ENCODE measurements around the gene MAST4. TPM values are rescaled to one million over a fixed set of nuclear protein-coding genes. Genes with fewer than 3 reads are reported as not detected.
"Not testable (repeated sequence)": the region's sequence is repeated elsewhere in the genome, so short reads cannot be mapped to it uniquely, and the experiment has no call there.

MAST4 gene
- total RNA-seq, 2 donors from 2014 or later: 30.5 to 47.8 TPM

- DNase-seq (ENCODE audit: low spot score) (no peak), ATAC-seq (ENCODE audit: insufficient number of reproducible peaks, low FRiP score, low read depth) (no peak)
- no peaks in the 10 kb centered on the region for H3K27me3 ChIP-seq (replicated peaks; ENCODE audit: insufficient read depth)
Measured at GRCh38 chr5:67170767-67171166, 574.6 kb downstream of the MAST4 start.

DNA sequence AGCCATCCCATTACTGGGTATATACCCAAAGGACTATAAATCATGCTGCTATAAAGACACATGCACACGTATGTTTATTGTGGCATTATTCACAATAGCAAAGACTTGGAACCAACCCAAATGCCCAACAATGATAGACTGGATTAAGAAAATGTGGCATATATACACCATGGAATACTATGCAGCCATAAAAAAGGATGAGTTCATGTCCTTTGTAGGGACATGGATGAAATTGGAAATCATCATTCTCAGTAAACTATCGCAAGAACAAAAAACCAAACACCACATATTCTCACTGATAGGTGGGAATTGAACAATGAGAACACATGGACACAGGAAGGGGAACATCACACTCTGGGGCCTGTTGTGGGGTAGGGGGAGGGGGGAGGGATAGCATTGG lies 577.2 kb downstream of the MAST4 start:
- H3K27me3 ChIP-seq (replicated peaks; ENCODE audit: insufficient read depth); ATAC-seq (ENCODE audit: insufficient number of reproducible peaks, low FRiP score, low read depth); H3K4me3 ChIP-seq; H3K27ac ChIP-seq; DNase-seq (ENCODE audit: low spot score); H3K4me1 ChIP-seq (ENCODE audit: control insufficient read depth in 1 of 2, low read depth in 2 of 2); H3K9me3 ChIP-seq; H3K36me3 ChIP-seq: not testable (repeated sequence)

More at GRCh38 chr5:67170767-67171166, 574.6 kb downstream of the MAST4 start:
- H3K4me3 ChIP-seq: no peak overlapping the region
- TF ChIP-seq, protein P1, sequence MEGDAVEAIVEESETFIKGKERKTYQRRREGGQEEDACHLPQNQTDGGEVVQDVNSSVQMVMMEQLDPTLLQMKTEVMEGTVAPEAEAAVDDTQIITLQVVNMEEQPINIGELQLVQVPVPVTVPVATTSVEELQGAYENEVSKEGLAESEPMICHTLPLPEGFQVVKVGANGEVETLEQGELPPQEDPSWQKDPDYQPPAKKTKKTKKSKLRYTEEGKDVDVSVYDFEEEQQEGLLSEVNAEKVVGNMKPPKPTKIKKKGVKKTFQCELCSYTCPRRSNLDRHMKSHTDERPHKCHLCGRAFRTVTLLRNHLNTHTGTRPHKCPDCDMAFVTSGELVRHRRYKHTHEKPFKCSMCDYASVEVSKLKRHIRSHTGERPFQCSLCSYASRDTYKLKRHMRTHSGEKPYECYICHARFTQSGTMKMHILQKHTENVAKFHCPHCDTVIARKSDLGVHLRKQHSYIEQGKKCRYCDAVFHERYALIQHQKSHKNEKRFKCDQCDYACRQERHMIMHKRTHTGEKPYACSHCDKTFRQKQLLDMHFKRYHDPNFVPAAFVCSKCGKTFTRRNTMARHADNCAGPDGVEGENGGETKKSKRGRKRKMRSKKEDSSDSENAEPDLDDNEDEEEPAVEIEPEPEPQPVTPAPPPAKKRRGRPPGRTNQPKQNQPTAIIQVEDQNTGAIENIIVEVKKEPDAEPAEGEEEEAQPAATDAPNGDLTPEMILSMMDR (IDR thresholded peaks at IDR 0.05): no peak
- no peaks in the 10 kb centered on the region for H3K9me3 ChIP-seq
- H3K27ac ChIP-seq: no peak overlapping the region
- H3K36me3 ChIP-seq: no peaks in the 10 kb centered on the region
- peaks cover 7 to 10% of the 10 kb centered on the region in 2 donors for H3K4me1 ChIP-seq (ENCODE audit: control insufficient read depth in 1 of 2, low read depth in 2 of 2)

DNA sequence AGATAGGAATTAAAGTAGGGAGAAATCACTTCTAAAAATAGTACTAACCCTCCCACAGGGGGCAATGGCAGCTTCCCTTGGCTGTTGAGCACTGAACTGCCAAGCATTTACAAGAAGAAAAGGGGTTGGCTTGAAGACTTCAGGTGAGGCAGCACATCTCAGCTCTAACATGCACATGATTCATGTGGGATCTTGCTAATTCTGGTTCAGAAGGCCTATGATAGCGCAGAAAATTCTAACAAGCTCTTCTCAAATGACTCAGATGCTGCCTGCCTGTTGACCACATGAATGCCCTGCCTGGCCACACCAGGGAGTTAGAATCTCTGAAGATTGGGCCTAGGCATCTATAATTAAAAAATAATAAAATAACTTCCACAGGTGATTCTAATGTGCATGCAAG lies 577.8 kb downstream of the MAST4 start:
- no peak for DNase-seq (ENCODE audit: low spot score)
- Histone ChIP-seq H3K4me3 (no peak overlapping the region), H3K27me3 (replicated peaks; ENCODE audit: insufficient read depth) (no peaks in the 10 kb centered on the region), H3K4me1 (ENCODE audit: control insufficient read depth in 1 of 2, low read depth in 2 of 2) (no peaks in the 10 kb centered on the region), H3K27ac (no peak overlapping the region), H3K9me3 (peaks cover 3% of the 10 kb centered on the region), H3K36me3 (no peaks in the 10 kb centered on the region)
- ATAC-seq (ENCODE audit: insufficient number of reproducible peaks, low FRiP score, low read depth): no peak
- TF ChIP-seq, protein P1 (IDR thresholded peaks at IDR 0.05): no peak

- no peak for DNase-seq (ENCODE audit: low spot score)
- peaks cover 2 to 7% of the 10 kb centered on the region in 2 donors for H3K4me1 ChIP-seq (ENCODE audit: control insufficient read depth in 1 of 2, low read depth in 2 of 2)
- no peak for ATAC-seq (ENCODE audit: insufficient number of reproducible peaks, low FRiP score, low read depth)
- H3K36me3 ChIP-seq: no peaks in the 10 kb centered on the region
- H3K4me3 ChIP-seq: no peak overlapping the region
- no peaks in the 10 kb centered on the region for H3K27me3 ChIP-seq (replicated peaks; ENCODE audit: insufficient read depth)
- no peak overlapping the region for H3K27ac ChIP-seq
- TF ChIP-seq, protein P1 (IDR thresholded peaks at IDR 0.05): no peak
- peaks cover 3% of the 10 kb centered on the region for H3K9me3 ChIP-seq
Measured at GRCh38 chr5:67176936-67177335, 580.7 kb downstream of the MAST4 start.

DNA sequence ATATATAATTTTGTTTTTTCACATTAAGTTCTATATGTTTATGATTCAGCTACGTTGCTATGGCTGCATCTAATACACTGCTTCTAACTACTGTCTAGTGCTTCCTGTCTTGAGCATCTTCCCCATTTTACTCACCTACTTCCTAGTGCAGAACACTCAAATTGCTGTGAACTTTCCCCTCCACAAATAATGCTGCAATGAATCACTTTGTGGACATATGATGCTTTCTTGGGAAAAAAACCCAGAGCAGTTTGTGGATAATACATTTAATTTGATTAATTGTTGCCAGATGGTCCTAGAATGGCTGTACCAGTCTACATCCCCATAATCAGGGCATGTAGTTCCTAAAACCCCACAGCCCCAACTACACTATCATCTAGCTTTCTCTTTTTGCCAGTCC lies 581.9 kb downstream of the MAST4 start:
- Histone ChIP-seq H3K27ac (no peak overlapping the region), H3K4me3 (no peak overlapping the region), H3K36me3 (no peaks in the 10 kb centered on the region), H3K9me3 (peaks cover 3% of the 10 kb centered on the region), H3K27me3 (replicated peaks; ENCODE audit: insufficient read depth) (no peaks in the 10 kb centered on the region), H3K4me1 (ENCODE audit: control insufficient read depth in 1 of 2, low read depth in 2 of 2) (peaks cover 13 to 19% of the 10 kb centered on the region in 2 donors)
- DNase-seq (ENCODE audit: low spot score) (no peak), ATAC-seq (ENCODE audit: insufficient number of reproducible peaks, low FRiP score, low read depth) (no peak)
- TF ChIP-seq, protein P1 (IDR thresholded peaks at IDR 0.05): no peak

GRCh38 chr5:67178966-67179365 lies 582.8 kb downstream of the MAST4 start:
- DNase-seq (ENCODE audit: low spot score): no peak
- no peaks in the 10 kb centered on the region for H3K27me3 ChIP-seq (replicated peaks; ENCODE audit: insufficient read depth)
- H3K27ac ChIP-seq: no peak overlapping the region
- H3K4me3 ChIP-seq: no peak overlapping the region
- peaks cover 14 to 23% of the 10 kb centered on the region in 2 donors for H3K4me1 ChIP-seq (ENCODE audit: control insufficient read depth in 1 of 2, low read depth in 2 of 2)
- H3K9me3 ChIP-seq: peaks cover 3% of the 10 kb centered on the region
- no peaks in the 10 kb centered on the region for H3K36me3 ChIP-seq
- no peak for ATAC-seq (ENCODE audit: insufficient number of reproducible peaks, low FRiP score, low read depth)
- TF ChIP-seq, protein P1 (IDR thresholded peaks at IDR 0.05): no peak

Data from thoracic aorta (tissue), 2 donors.